NCI-H146 treated with DMSO at 0.1 percent for 48 hours (cell line): Measurements from ENCODE around the gene AKAP12.

Experiments
- DNase-seq: peaks from one replicate; lab custom pipeline; 2025; ENCODE audit not compliant: unreplicated experiment; lab: John Stamatoyannopoulos, UW

AKAP12 gene

GRCh38 chr6:151239603-151240035 is at the start of gene AKAP12:
Gene AKAP12 (plus strand): TSS chr6:151239967. CDS start chr6:151240563, 596 bp downstream.
- peak; percentile 65 for DNase-seq

GRCh38 chr6:151191527-151191926 is 48.2 kb upstream of the AKAP12 start:
- DNase-seq = peak; percentile 33

DNA sequence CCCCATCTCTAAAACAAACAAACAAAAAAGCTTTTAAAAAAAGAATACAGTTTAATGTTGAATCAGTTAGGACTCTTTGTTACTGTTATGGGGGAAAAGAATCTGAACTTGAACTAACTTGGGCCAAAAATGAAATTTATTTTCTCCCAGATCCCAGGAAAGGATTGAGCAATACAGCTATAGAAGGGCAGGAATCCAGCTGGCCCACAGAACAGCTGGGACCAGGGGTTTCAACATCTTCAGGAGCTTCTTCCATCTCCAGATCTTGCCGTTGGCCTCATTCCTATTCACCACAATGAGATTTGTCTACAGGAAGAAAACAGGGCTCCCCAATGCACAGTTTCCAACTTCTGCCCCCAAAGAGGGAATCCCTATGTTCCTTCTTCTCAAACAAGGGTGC is 43.2 kb upstream of the AKAP12 start:
- DNase-seq = no peak

DNA sequence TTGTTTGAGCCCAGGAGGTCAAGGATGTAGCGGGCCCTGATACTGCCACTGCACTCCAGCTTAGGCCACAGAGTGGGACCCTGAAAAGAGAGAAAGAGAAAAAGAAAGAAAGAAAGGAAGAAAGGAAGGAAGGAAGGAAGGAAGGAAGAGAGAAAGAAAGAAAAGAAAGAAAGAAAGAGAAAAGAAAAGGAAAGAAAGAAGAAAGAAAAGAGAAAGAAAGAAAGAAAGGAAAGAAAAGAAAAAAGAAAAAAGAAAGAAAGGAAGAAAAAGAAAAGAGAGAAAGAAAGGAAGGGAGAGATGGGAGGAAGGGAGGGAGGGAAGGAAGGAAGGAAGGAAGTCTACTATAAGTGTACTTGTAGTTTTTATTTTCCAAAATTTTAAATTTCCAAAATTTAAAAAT is 42.2 kb upstream of the AKAP12 start:
- no peak for DNase-seq

DNA sequence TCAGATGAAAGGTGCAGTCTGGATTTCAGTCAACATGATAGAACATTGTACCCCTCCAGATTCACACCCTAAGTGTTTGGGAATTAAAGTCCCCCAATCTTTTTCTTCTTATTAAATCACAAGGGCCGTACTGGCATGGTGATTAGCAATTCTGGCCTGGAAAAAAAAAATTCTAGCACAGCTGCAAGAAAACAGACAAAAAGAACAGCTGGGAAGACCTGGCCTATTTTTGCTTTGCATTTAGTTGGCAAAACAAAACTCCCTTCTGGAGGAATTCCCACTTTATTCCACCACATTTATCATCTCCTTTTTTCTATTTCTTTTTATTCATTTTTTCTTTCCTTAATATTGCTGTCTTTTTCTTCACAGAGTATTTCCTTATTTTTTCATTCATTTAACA is 39.8 kb upstream of the AKAP12 start:
- DNase-seq = no peak

- no peak for DNase-seq
Observed at GRCh38 chr6:151205721-151206600, 33.8 kb upstream of the AKAP12 start.

- no peak for DNase-seq
Observed at GRCh38 chr6:151207674-151208073, 32.1 kb upstream of the AKAP12 start.

GRCh38 chr6:151209071-151209831 is 30.5 kb upstream of the AKAP12 start:
- DNase-seq = peak; percentile 90

GRCh38 chr6:151211075-151211474 is 28.7 kb upstream of the AKAP12 start:
- no peak for DNase-seq

DNA sequence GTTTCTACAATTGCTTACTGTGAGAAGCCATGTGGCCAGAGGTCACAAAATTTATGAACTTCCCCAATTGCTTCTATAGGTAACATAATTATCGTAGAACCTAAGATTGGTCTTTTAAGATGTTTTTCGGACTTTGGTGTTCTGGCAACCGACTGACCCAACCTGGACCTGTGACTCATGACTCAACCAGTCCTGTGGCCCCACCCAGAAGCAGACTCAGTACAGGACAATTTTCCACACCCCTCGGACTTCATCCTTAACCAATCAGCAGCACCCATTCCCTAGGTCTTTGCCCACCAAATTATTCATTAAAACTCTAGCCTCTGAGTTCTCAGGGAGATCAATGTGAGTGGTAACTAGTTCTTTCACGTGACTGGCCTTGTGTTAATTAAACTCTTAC is 26.4 kb upstream of the AKAP12 start:
- no peak for DNase-seq

DNA sequence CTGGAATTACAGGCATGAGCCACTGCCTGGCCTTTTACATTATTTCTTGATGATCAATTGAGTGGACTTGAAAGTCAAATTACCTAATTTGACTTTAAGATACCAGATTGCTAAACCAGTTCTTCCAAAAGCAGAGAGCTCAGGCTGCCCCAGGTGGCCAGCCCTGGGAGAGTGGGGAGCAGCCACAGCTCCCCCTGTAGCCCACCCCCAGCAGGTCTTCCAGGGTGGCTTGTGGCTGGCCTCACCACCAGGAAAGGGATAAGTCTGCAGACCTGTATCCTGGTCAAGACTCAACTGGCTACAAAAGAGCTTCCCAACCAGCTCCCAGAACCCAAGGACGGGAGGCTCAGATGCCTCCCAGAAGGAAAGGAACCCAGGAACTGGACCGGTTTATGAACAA is 23.8 kb upstream of the AKAP12 start:
- DNase-seq = no peak

DNA sequence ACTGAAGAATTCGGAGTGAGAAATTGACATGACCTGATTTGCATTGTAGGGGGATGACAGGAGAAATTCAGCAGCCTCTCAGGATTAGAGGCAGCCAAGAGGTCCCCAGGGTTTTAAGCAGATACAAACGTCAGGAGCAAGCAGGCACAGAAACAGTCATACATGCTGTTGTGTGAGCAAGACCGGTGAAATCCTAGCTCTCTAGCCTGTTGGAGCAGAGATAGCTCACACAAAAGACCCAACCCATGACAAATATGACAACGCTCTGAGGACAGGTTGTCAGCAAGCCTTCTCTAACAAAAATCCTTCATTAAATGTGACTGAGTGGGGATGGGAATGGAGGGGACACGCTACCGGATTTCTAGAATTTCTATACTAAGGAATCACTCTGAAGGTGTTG is 23.0 kb upstream of the AKAP12 start:
- no peak for DNase-seq

DNA sequence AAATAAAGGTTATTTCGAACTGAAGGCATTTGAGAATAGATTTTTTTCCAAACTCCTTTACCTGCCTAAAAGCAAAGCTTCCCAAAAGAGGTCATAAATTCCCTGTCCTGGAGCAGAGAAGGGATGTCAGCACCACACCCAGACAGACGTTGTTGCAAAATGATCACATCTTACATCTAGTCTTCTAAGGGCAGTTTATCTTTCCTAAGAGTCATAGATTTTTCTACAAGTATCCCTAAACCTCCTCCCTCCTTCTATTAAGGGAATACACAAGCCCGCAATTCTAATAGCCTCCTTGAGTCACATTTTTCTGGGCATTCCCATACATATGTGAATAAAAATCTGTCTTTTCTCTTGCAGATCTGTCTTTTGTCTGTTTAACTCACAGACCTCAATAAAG is 20.6 kb upstream of the AKAP12 start:
- no peak for DNase-seq

DNA sequence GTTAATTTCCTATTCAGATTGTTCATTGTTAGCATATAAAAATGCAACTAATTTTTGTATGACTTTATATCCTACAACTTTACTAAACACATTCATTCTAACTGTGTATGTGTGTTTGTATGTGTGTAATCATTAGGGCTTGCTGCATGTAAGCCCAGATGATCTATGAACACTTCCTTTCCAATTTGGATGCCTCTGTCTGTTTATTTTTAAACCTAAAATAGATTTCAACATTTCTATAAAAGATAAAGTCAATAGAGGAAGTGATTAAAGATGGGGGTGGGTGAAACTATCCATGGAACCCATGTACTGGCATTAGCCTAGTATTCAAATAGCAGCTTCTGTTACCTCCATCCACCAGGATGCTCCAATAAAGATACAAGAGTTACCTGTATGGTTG is 15.7 kb upstream of the AKAP12 start:
- DNase-seq = no peak

- DNase-seq = no peak
Observed at GRCh38 chr6:151225919-151226318, 13.8 kb upstream of the AKAP12 start.

DNA sequence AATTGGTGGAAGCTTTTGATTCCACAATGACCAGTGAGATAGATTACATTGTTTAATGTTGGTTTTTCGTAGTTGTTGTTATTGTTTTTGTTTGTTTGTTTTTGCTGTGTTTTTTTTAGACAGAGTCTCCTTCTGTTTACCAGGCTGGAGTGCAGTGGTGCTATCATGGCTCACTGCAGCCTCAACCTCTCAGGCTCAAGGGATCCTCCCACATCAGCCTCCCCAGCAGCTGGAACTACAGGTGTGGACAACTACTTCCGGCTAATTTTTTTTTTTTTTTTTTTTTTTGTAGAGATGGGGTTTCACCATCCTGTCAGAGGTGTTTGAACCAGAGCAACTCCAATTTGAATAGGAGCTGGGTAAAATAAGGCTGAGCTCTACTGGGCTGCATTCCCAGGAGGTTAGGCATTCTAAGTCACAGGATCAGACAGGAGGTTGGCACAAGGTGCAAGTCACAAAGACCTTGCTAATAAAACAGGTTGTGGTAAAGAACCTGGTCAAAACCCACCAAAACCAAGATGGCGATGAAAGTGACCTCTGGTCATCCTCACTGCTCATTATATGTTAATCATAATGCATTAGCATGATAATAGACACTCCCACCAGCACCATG is 10.9 kb upstream of the AKAP12 start:
- no peak for DNase-seq

DNA sequence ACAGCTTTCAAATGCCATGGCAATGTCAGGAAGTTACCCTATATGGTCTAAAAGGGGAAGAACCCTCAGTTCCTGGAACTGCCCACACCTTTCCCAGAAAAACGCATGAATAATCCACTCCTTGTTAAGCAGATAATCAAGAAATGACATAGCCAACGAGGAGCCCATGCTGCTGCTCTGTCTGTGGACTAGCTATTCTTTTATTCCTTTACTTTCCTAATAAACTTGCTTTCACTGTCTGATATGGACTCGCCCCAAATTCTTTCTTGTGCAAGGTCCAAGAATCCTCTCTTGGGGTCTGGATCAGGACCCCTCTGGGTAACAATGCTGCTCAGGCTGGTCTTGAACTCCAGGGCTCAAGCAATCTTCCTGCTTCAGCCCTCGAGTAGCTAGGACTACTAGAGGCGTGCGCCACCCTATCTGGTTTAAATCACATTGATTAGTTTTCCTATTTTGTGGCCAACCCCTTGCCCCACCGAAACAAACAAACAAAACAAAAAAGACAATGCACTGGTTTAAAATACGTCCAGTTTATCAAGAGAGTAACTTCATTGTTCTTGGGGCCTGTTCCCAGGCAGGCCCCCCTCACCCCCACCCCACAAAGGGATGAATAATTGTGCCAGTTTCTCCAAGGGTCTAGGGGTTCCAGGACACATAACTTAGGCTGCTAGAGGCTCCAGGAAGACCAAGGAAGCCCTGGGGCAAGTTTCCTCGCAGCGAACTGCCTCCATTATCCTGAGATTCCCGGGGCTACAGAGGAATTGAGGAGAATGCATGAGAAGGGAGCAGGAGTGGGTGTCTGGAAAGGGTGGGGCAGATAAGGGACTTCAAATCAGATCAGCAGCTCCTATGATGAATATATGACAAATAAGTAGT is 10.1 kb upstream of the AKAP12 start:
- no peak for DNase-seq

DNA sequence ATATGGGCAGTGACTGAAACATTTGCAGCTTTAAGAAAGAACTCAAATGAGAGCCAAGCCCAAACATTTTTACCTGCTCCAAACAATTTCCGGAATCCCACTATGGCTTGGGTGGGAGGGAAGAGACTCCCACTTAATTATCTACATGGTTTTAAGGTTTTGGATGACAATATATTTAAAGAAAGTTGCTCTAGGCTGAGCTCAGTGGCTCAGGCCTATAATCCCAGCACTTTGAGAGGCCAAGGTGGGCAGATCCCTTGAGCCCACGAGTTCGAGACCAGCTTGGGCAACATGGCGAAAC is 9.5 kb upstream of the AKAP12 start:
- no peak for DNase-seq

GRCh38 chr6:151232899-151233298 is 6.9 kb upstream of the AKAP12 start:
- DNase-seq = no peak

- DNase-seq = no peak
Observed at GRCh38 chr6:151233731-151234130, 6.0 kb upstream of the AKAP12 start.
